Inflammatory macrophage (primary cell): ENCODE measurements around the gene RCHY1.
"Not testable (repeated sequence)": the region's sequence is repeated elsewhere in the genome, so short reads cannot be mapped to it uniquely, and the experiment has no call there.

Experiments
- DNase-seq, 2 donors: peaks; one replicate each; pipeline ENCODE4 v3.0.0-alpha.2; 2020 to 2022

RCHY1 gene

GRCh38 chr4:75514949-75515612 lies 878 bp upstream of the RCHY1 start:
- no peak for DNase-seq

GRCh38 chr4:75513526-75514130 lies 575 bp downstream of the RCHY1 start:
- no peak for DNase-seq

- DNase-seq = peak; percentile 45 to 63
Observed at GRCh38 chr4:75512386-75513211, 1.6 kb downstream of the RCHY1 start.

GRCh38 chr4:75511841-75512240 lies 2.4 kb downstream of the RCHY1 start:
- peak; percentile 33 to 36 for DNase-seq

DNA sequence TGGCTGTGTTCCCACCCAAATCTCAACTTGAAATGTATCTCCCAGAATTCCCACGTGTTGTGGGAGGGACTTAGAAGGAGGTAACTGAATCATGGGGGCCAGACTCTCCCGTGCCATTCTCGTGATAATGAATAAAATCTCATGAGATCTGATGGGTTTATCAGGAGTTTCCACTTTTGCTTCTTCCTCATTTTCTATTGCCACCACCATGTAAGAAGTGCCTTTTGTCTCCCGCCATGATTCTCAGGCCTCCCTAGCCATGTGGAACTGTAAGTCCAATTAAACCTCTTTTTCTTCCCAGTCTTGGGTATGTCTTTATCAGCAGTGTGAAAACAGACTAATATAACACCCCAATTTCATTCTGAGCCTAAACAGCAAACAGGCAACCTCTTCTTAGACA lies 4.6 kb downstream of the RCHY1 start:
- DNase-seq = not testable (repeated sequence)

DNA sequence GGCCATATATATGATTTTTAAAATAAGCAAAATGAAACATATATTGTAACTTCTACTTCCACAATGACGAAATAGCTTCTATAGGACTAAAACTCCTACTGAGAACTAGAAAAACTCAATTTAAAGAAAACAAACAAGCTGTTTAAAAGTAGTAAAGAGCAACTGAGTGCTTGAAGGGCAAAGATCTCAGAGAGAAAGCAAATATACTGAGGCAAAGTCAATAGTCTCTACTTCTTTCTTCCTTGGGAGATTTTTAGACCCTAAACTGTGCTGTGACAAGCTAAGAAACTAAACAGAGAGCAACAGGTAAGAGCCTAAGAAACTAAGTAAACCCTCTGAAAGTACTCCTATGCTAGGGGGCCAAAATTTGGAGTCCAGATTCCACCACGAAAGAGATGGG lies 8.6 kb downstream of the RCHY1 start:
- no peak for DNase-seq

DNA sequence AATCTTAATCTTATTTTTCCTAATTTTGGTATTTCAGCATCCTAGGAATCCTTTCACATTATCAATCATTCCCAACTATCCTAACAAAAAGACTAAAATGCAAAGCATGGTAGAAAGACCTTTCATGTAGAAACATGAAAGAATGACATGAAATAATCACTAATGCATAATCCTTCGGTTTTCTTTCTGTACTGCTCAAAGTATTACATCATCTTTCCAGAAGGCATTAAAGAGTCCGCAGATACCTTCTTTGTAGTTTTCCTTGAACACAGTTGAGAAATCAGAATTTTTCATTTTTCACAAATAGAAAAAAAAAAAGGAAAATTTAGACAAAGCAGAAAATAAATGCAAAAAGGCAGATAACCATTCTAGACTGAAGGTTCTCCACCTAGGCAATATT lies 11.5 kb downstream of the RCHY1 start:
- DNase-seq = no peak

DNA sequence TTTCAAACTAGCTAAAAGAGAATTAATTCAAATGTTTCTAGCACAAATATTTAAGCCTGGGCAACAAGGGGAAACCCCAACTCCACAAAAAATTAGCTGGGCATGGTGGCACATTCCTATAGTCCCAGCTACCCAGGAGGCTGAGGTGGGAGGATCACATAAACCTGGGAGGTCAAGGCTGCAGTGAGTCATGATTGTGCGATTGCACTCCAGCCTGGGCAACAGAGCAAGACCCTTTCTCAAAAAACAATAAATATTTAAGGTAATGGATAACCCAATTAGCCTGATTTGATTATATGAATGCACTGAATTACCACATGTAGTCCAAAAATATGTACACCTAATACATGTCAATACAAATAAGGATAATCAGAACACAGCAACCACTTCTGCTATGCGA lies 14.3 kb downstream of the RCHY1 start:
- DNase-seq = no peak

DNA sequence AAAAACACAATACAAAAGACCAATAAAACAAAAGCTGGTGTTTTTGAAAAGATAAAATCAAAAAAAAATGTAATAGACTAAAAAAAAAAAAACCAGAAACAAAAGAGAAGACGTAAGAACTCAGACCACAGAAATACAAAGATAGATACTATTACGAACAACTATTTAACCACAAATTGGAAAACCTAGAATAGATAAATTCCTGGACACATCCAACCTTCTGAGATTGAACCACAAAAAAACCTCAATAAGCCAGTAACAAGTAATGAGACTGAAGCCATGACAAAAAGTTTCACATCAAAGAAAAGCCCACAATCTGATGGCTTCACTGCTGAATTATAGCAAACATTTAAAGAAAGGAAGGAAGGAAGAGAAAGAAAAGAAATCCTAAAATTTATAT lies 16.2 kb downstream of the RCHY1 start:
- DNase-seq = no peak

DNA sequence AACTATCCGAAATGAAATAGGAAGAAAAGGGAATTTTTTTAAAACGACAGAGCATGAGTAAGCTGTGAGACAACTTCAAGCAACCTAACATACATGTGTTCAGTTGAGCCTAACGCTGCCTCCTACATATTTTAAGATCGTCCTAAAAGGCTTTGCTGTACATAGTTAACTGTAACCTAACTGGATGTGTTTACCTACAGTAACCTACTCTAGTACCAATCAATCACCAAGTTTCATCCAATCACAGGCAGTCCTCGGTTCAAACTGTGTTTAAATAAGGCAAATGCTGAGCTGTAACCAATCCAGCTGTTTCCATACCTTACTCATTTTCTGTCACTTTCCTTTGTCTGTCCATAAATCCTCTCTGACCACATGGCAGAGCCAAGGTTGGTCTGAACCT lies 17.1 kb downstream of the RCHY1 start:
- no peak for DNase-seq

- no peak for DNase-seq
Observed at GRCh38 chr4:75496406-75496805, 17.8 kb downstream of the RCHY1 start.

- DNase-seq = peak; percentile 41 to 56
Observed at GRCh38 chr4:75495476-75495875, 18.7 kb downstream of the RCHY1 start.

DNA sequence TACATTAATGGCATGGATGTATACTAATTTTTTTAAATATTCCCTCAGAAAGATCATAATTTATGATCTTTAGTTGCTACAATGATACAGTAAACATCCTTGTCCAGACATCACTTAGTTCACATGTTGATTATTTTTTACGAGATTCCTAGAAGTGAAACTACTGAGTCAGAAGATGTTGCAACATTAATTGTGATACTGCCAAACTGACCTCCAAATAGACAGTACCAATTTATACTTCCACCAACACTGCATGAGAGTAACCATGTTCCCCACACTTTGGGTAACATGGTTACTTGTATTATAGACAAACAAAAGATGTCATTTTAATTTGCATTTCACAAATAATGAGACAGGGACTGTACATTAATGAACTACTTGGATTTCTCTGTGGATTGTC lies 19.6 kb downstream of the RCHY1 start:
- DNase-seq = peak; percentile 43 to 76

- DNase-seq = no peak
Observed at GRCh38 chr4:75490155-75490554, 24.0 kb downstream of the RCHY1 start.

DNA sequence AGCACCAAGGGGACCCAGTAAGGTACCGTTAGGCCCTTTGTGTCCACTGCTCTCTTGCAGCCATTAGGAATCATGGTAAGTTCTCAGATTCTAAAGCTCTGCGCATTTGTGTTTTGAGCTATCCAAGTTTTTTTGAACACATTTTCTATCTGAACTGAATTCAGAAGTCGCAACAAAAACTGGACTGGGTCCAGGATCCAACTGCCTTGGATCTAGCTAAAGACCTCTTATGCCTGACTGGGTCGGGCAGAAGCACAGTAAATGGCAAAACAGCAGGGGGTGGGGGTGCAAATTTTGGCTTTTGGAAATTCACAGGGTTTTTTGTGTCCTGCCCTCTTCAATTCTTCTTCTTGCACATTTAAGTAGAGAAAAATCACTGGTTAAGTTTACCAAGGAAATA lies 30.0 kb downstream of the RCHY1 start:
- DNase-seq = no peak

DNA sequence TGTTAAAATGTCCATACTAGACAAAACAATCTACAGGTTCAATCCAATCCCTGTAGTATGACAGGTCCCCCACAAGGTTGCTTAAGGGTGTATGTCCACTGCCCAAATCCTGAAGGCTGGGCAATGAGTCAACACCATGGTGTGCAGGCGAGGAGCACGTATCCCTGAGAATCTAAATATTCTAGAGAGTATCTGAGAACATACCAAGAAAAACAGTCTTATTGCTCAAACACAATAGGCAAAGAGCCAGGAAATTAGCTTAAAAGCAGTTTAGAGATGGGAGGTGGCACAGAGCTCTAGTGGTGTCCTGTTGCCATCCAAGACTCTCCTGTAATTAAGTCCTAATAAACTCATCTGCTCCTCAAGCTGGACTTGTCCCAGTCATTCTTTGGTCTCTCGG lies 37.0 kb downstream of the RCHY1 start:
- DNase-seq = no peak

DNA sequence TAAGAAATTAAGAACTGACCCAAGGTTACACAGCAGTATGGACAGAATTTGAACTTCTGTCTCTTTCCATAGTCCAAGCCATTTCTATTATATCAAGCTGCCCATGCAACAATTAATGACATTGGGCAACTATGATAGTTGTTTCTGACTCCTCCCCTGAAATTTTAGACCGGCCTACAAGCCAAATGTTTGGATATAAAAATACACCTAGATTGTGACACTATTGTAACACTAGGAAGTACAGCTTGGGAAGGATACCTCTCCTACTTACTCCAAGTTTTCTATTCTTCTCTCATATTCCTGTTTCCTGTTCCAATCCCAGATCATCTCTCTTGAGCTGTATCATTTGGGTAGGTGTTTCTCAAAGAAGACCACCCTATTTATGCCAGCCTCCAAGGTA lies 43.5 kb downstream of the RCHY1 start:
- no peak for DNase-seq

DNA sequence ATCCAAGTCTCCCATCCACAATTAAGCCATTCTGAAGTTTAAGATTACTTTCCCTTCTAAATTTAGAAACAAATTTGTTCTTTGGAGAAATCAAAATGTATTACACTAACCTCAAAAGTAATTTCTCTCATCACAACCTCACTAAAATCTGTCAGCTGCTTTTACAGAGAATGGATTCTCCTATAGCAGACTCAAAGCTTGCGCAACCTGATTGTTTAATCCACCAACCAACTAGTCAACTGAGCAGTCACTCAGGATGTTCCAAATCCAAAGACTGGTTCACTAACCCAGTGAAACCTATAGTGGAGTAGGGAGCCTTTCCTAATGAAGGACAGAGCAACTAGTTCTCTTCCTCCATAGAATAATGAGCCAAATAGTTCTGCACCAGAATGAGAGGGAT lies 44.3 kb downstream of the RCHY1 start:
- DNase-seq = no peak

DNA sequence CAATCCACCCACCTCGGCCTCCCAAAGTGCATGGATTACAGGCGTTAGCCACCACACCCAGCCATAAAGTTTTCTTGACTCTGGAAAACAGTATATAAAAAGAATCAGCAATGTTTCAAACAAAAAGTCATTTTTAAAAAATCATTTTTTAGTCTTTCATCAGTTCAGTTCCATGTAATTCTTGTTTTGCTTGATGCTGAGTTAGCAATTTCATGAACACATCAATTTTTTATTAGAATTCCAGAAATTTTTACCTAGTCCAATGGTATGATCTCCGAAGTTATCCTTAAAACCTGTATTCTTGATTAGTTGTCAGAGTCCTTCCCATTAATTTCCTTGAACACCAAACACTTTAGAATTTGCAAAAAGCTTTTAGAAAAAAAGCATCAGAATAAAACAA lies 56.8 kb downstream of the RCHY1 start:
- no peak for DNase-seq

- no peak for DNase-seq
Observed at GRCh38 chr4:75434105-75434504, 80.1 kb downstream of the RCHY1 start.

GRCh38 chr4:75432683-75433082 lies 81.5 kb downstream of the RCHY1 start:
- DNase-seq = peak; percentile 7 to 10

DNA sequence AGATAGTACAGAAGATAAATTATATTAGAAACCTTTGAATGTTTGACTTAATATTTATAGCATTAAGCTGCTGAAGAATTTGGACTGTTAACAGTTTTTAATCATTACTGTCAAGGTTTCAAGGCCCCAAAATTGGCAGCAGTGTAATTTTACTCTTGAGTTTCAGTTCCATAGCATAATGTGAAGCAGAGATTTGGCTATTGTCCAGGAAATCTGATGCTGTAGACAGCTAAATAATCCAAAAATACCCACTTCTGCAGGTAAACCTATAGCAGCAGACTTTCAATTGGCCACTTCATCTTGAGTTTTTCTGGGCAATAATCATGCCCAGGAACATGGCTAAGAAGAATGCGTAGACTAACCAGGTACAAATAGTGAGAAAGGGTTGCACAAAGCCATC lies 85.0 kb downstream of the RCHY1 start:
- DNase-seq = no peak
